Prostate gland (tissue), 2 donors: ENCODE results near the gene CRTAC1.

Source experiments
- CTCF ChIP-seq, 4 experiments: fragments of 200-600 bp in 2 of 4; fragments of 450-650 bp in 2 of 4; sonication (generic) in 2 of 4; IDR thresholded peaks; 1 replicate in 3 of 4; 2 replicates in 1 of 4; pipeline ENCODE4 v1.5.1; 2016 to 2019; ENCODE audit warnings: antibody characterized with exemption in 4 of 4, mild to moderate bottlenecking in 2 of 4, moderate library complexity in 2 of 4
- POLR2A ChIP-seq: fragments of 450-650 bp; IDR thresholded peaks from one replicate; pipeline ENCODE4 v1.6.1; 2016; ENCODE audit warnings: antibody characterized with exemption, mild to moderate bottlenecking

DNA sequence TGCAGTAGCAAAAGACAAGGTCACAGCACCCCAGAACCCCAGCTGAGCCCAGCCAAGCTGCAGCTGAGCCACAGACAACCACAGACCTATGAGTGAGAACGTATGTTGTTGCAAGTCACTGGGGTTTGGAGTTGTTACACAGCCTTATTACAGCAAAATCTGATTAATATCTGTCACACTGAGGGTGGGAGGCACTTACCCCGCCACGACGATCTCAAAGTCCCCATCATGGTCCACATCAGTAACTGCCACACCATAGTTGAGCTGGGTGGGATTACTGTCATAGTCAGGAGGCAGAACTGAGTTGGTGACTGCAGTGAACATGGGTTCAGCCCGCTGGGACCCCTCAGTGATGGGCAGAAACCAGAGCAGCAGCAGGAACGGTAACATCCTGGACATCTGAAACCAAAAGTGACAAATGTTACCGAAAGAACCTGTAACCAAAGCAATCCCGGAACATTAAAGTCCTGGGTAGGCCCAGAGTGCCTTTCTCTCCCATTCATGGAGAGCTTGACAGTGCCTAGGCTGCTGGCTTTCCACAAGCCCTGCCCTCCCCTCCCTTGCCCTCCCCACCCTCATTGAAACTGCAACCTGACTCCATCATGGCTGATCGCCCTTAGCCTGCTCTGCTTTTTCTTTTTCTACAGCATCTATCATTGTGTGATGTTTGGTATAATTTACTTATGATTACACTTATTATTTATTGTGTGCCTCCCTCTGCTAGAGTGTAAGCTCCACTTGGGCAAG, 19.3 kb downstream of the CRTAC1 start:
- no peak for TF ChIP-seq CTCF (IDR thresholded peaks at IDR 0.05)
- no peak for TF ChIP-seq POLR2A
